ENCODE measurements around the gene PIP4K2A. TPM values are rescaled to one million over a fixed set of nuclear protein-coding genes. Genes with fewer than 3 reads are reported as not detected.

The PIP4K2A gene
- total and polyA plus RNA-seq, 2 of the 8 experiments (the other 6 are each of a cell fraction or from before 2014, with no cell fraction given), result 19.0 to 60.9 TPM

- H3K79me2 ChIP-seq (ENCODE audit: control insufficient read depth in 1 of 2, insufficient read depth in 2 of 2, low read length in 2 of 2), result peaks cover 3 to 97% of the 10 kb centered on the region in 2 experiments; a peak in 3 of 4 replicates
- no peak for DNase-seq (ENCODE audit: low read depth in 1 of 2, low spot score in 2 of 2)
- no peaks in the 10 kb centered on the region for H3K23me2 ChIP-seq (ENCODE audit: low read depth, low read length)
- H3K4me3 ChIP-seq (ENCODE audit: extremely low read depth in 1 of 4, insufficient read depth in 2 of 4, low read depth in 3 of 4, low read length in 4 of 4), result no peak overlapping the region
- H3K14ac ChIP-seq (ENCODE audit: insufficient read length), result no peak overlapping the region
- H4K20me1 ChIP-seq (replicated peaks in 1 of 2; ENCODE audit: control insufficient read depth in 1 of 2, insufficient read depth in 2 of 2, low read length in 2 of 2), result no peaks in the 10 kb centered on the region
- no peak overlapping the region for H3K18ac ChIP-seq (ENCODE audit: extremely low read depth, low read length)
- no peaks in the 10 kb centered on the region for H3K36me3 ChIP-seq (ENCODE audit: control insufficient read depth in 2 of 4, insufficient read depth in 4 of 4, low read length in 3 of 4)
- H3K4ac ChIP-seq (replicated peaks; ENCODE audit: insufficient read length, low read depth, low read length), result no peak overlapping the region
- FAIRE-seq, result no peak
- H2BK5ac ChIP-seq (ENCODE audit: low read depth, low read length), result no peak overlapping the region
- no peaks in the 10 kb centered on the region for H3K27me3 ChIP-seq (replicated peaks in 1 of 4; ENCODE audit: control insufficient read depth in 3 of 4, extremely low read depth in 1 of 4, insufficient read depth in 3 of 4, low read length in 3 of 4)
- H3K56ac ChIP-seq (replicated peaks; ENCODE audit: insufficient read length, low read depth, low read length), result no peak overlapping the region
- H2AK5ac ChIP-seq (ENCODE audit: low read depth, low read length), result no peak overlapping the region
- H2AFZ ChIP-seq (ENCODE audit: low read length), result no peak overlapping the region
- 84% methylated on average over 9 of the region's 9 CpGs; no CpG with 5 or more reads in 1 of the 2 experiments for WGBS, 2 experiments (ENCODE audit: extremely low coverage in 1 of 2, insufficient coverage in 1 of 2, insufficient read length in 1 of 2, insufficient replicate concordance in 2 of 2, low coverage in 1 of 2, low lambda C conversion rate in 2 of 2, missing lambda C conversion rate in 1 of 2)
- no peak overlapping the region for H3K4me2 ChIP-seq (ENCODE audit: insufficient read depth in 1 of 2, low read depth in 2 of 2, low read length in 2 of 2)
- no peak overlapping the region for H2BK20ac ChIP-seq (ENCODE audit: low read length)
- peaks cover 2 to 19% (median 9%) of the 10 kb centered on the region in 4 experiments; a peak in 4 of 7 replicates for H3K4me1 ChIP-seq (replicated peaks in 1 of 4; ENCODE audit: control insufficient read depth in 3 of 4, insufficient read depth in 4 of 4, low read length in 3 of 4)
- H3K23ac ChIP-seq (ENCODE audit: insufficient read length), result no peak overlapping the region
- POLR2A ChIA-PET (ENCODE audit: partially characterized antibody), result interaction anchor here (1.0 kb wide), 1 partner anchor 10 kb away, joined by 3 read pairs; no protein-coding TSS in a partner anchor
- CTCF ChIA-PET (ENCODE audit: partially characterized antibody), result no interaction called here
- H3K27ac ChIP-seq (ENCODE audit: low read depth, low read length), result no peak overlapping the region
- H4K91ac ChIP-seq (replicated peaks; ENCODE audit: insufficient read length, low read length), result no peak overlapping the region
- H4K8ac ChIP-seq (ENCODE audit: extremely low read depth, insufficient read depth, low read length), result no peak overlapping the region
- no peaks in the 10 kb centered on the region for H3K9me3 ChIP-seq (ENCODE audit: insufficient read depth in 2 of 2, low read depth in 1 of 2, low read length in 1 of 2)
- no peak overlapping the region for H2BK15ac ChIP-seq (ENCODE audit: low read length)
- H2BK120ac ChIP-seq (replicated peaks; ENCODE audit: low read depth, low read length), result no peak overlapping the region
- no peak overlapping the region for H3K9ac ChIP-seq (replicated peaks in 1 of 4; ENCODE audit: extremely low read depth in 1 of 4, low read depth in 3 of 4, low read length in 3 of 4)
- no peak for TF ChIP-seq ATF2 (IDR thresholded peaks at IDR 0.05; ENCODE audit: low read length)
- H4K5ac ChIP-seq (ENCODE audit: insufficient read length, low read depth, low read length), result no peak overlapping the region
- peaks cover 3% of the 10 kb centered on the region; the same call in 1 of the 2 replicates for H3K79me1 ChIP-seq (ENCODE audit: low read depth, low read length)
- no peak overlapping the region for H2BK12ac ChIP-seq (ENCODE audit: low read depth, low read length)
Observed at GRCh38 chr10:22666287-22667092, 47.9 kb downstream of the PIP4K2A start.

Data from H1 (cell line).